HG02870 (cell line): ENCODE data around the gene ZCCHC24.

Experiments
- ATAC-seq: cut with Tn5 transposase; IDR thresholded peaks from one replicate; pipeline ENCODE4 v1.9.1; 2021; ENCODE audit warnings: mild to moderate bottlenecking, moderate library complexity; ENCODE audit not compliant: unreplicated experiment

The ZCCHC24 gene

GRCh38 chr10:79473496-79474095, 28.2 kb upstream of the ZCCHC24 start:
- no peak for ATAC-seq

DNA sequence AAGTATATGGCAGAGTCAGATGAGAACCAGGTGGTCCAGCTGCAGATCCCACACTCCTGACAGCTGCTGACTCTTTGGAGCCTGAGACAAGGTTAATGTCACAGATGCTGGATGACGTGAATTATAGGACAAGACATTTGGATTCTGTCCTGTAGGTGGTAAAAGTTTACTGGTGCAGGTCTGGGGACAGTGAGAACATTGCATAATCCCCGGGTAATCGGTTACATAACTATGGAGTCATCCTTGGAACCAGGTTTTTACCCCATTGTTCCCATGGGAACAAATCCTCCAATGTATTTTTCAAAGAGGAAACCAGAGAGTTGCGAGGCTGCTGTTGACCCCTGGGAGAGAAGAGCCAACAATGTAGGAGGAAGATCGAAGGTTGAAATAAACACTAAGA, 27.5 kb upstream of the ZCCHC24 start:
- no peak for ATAC-seq

GRCh38 chr10:79472449-79472848, 27.0 kb upstream of the ZCCHC24 start:
- no peak for ATAC-seq

- no peak for ATAC-seq
Observed at GRCh38 chr10:79471776-79472175, 26.4 kb upstream of the ZCCHC24 start.

DNA sequence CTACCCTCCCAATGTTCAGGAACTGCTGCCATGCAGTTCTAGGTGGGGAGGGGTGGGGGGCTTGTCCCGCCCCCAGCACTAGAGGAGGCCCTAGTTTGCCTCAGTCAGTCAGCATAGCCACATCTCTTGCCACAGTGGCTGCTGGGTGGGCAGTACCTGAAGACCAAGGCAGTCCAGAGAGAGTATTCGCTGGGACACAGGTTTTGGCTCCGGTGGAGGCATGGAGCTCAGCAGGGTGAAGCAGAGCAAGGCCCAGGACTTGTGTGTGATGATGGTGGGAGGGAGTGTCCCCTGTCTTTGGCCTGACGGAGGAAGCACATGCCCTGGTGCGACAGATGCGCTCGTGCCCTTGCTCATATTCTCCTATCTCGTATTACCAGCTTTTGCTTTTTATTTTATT, 24.7 kb upstream of the ZCCHC24 start:
- ATAC-seq = no peak

DNA sequence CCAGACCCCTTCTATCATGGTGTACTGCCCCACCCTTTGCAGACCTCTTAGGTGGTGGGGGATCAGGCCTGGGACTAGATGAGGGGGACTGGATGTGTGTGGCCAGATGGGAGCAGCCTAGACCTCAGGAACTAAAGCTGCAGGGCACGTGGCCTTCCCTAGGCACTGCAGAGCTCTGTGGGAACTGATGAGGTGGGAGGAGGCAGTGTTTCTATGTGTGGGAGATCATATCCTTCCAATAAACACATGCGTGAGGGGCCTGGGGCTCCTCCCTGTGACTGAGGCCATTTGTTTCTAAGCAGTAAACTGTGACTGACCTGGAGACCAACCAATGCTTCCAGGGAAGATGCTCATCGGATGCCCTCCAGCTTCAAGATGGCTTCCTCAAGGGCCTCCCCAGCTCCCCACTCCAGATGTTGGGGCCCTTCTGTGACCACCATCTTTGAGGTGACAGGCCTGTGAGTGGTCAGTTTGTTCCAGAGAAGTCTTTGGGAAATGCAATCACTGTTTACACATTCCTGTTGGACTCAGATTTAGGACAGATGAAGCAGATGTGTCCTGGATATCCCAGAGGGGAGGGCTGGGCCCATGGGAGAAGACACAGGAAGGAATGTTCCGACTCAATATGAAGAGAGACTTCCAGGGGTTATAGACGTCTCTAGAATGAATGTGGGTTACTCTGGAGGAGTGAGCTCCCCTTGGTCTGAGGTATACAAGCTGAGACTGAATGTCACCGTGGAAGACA, 23.6 kb upstream of the ZCCHC24 start:
- ATAC-seq = no peak

GRCh38 chr10:79468015-79468560, 22.7 kb upstream of the ZCCHC24 start:
- no peak for ATAC-seq

DNA sequence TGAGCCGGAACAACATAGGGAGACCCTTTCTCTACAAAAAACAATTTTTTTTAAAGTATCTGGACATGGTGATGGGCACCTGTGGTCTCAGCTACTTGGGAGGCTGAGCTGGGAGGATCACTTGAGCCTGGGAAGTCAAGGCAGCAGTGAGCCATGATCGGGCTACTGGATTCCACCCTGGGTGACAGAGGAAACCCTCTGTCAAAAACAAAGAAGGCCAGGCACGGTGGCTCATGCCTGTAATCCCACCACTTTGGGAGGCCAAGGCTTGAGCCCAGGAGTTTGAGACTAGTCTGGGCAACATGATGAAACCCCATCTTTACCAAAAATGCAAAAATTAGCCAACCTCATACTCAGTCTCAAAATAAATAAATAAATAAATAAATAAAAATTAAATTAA, 19.9 kb upstream of the ZCCHC24 start:
- ATAC-seq = no peak

DNA sequence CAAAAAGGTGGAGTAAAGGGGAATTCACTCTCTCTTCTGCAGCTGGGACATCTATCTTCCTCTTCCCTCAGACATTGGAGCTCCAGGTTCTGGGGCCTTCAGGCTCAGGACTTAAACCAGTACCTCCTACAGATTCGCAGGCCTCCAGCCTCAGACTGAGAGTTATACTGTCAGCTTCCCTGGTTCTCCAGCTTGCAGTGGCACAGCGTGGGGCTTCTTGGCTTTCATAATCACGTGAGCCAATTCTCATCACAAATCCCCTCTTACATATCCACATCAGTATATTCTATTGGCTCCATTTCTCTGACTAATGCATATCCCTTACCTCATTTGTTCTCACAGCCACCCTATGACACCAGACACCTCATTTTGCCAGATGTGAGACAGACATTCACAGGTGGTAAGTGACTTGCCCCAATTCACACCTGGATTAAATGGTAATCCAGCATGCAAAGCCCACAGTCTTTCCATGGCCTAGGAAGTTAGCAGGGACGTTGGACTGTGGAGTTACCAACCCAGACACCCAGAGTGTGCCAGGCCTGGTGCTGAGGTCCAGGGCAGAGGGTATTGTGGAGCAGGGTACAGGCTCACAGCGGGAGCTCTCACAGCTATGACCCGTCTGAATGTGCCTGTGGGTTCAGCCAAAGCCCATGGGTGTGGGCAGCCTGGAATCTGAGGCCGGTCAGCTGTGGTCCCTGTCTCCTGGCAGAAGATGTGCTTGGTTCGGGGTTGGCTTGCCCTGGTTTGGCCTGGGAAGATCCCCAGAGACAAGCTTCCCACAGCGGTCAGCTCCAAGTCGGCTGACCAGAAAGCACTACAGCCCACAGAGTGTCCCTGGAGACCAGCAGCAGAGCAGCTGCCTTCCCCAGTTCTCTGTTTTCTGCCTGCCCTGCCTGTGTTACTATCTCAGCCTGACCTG, 18.4 kb upstream of the ZCCHC24 start:
- no peak for ATAC-seq

DNA sequence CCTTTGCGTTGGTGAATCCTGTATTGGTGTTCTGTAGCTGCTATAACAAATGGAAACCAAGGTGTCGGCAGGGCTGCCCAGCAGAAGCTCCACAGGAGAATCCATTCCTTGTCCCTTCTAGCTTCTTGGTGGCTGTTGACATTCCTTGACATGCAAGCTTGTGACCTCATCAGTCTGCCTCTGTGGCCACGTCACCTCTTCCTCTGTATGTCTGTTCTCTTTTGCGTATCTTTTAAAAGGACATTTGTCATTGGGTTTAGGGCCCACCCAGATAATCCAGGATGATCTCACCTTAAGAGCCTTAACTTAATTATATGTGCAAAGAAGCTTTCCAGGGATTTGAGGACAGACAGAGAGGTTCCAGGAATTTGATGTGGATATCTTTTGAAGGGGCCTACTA, 15.3 kb upstream of the ZCCHC24 start:
- no peak for ATAC-seq

- no peak for ATAC-seq
Observed at GRCh38 chr10:79459243-79459642, 13.8 kb upstream of the ZCCHC24 start.

GRCh38 chr10:79458483-79458882, 13.1 kb upstream of the ZCCHC24 start:
- no peak for ATAC-seq

DNA sequence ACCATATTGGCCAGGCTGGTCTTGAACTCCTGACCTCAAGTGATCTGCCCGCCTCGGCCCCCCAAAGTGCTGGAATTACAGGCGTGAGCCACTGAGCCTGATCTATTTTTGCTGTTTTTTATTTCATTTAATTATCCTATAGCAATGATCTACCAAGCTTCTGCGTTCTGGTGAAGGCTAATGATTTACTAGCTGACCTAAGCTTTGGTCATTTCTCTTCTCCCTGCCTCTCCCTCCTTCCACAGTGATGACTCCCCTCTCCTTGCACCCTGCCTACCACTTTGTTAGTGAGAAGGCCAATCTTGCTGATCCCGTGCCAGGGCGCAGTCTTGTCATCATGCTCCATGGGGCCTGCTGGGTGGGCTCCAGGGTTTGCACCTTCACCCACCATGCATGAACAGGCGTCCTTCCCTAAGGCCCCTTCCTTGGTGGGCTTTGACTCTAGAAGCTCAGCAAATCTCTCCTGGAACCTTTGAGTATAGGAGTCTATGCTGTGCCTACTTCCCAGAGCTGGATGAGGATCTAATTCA, 11.9 kb upstream of the ZCCHC24 start:
- no peak for ATAC-seq

GRCh38 chr10:79454259-79454658, 8.8 kb upstream of the ZCCHC24 start:
- no peak for ATAC-seq

DNA sequence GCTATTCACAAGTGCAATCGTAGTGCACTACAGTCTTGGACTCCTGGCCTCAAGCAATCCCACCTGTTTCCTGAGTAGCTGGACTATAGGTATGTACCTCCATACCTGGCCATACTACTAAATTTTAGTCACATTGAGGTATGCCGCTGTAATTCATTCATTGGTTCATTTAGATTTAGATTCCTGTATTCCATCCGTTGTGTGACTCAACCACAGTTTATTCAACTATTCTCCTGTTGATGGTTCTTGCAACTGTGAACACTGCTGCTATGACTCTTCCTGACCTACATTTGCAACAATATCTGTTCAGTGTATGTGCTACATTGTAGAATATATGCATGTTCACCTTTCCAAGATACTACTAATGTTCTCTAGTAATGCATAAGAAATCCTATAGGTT, 8.0 kb upstream of the ZCCHC24 start:
- no peak for ATAC-seq

DNA sequence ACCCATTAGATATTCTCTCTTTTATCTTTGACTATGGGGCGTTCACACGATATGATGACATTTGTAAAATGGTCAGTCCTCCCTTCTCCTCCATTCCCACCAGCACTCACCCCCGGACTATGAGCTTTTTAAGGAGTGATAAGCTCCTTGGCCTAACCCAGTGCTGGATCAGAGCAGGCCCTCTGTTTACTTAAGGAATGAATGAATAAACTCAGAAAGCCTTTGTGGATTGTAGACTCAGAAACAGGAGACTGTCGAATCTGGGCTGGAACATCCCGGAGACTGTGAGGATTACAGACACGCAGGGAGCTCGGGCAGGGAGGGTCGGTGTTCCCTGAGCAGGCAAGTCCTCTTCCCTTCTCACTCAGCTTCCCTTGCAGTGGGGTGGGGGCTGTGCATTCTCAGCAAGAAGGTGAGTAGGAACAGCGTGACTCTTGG, 6.8 kb upstream of the ZCCHC24 start:
- ATAC-seq = no peak

GRCh38 chr10:79451046-79451699, 5.7 kb upstream of the ZCCHC24 start:
- no peak for ATAC-seq

DNA sequence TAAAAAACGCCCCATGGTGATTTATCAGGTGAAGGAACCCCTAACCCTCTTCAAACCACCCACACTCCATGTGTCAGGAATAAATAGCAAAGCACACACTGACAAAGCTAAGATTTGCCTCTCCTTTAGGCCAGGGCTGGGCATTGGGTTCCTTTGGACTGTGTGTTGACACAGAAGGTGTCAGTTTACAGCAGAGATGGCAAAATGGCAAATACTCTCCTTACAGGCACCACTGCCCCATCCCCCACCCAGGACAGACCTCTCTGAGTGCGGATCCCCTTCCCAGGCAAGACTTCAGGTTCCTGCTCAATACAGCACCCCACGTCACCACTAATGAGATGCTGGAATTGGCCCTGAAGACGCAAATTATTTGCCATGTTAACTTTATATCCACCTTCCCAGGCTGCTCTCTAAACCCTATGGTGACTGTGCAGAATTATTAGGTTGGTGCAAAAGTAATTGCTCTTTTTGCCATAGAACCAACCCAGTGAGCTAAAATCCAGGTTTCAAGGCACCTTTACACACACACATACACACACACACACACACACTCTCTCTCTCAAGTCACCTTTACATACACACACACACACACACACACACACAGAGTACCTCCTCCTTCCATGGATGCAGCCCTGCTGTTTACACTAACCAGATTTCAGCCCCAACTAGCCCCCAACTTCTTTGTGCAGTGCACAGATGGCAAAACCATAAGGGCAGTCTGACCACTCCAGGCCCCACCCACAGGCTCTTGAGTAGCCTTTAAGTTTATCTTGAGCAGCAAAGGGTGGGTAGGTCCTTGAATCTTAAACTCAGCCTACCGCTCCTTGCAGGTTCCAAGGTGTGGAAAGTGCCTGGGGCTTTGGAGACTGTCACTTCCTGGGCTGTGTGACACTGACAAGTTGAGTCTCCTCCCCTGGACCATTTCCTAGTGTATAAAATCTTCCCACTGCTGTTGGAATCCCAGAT, 4.0 kb upstream of the ZCCHC24 start:
- ATAC-seq = no peak

GRCh38 chr10:79448732-79449049, 3.3 kb upstream of the ZCCHC24 start:
- ATAC-seq = no peak
